Skeletal muscle tissue (tissue), 4 donors: ENCODE measurements around the gene MIF4GD. TPM values are rescaled to one million over a fixed set of nuclear protein-coding genes. Genes with fewer than 3 reads are reported as not detected.
A peak's percentile ranks its signal among the peaks of the same experiment; 100 is the strongest.
"Not testable (repeated sequence)": the region's sequence is repeated elsewhere in the genome, so short reads cannot be mapped to it uniquely, and the experiment has no call there.

Experiments
- H3K27ac ChIP-seq: one replicate; pipeline ENCODE4 v1.7.0; 2013; ENCODE audit warnings: mild to moderate bottlenecking, low read depth, low read length, inconsistent platforms
- H3K27me3 ChIP-seq, 3 donors: one replicate each; pipeline ENCODE4 v1.7.0; 2013; ENCODE audit warnings: low read length in 3 of 3; ENCODE audit not compliant: control insufficient read depth in 3 of 3, insufficient read depth in 3 of 3
- H3K36me3 ChIP-seq, 3 donors: one replicate each; pipeline ENCODE4 v1.7.0; 2013; ENCODE audit warnings: low read length in 3 of 3; ENCODE audit not compliant: control insufficient read depth in 3 of 3, insufficient read depth in 3 of 3
- H3K4me1 ChIP-seq, 3 donors: one replicate each; pipeline ENCODE4 v1.7.0; 2013; ENCODE audit warnings: low read length in 3 of 3, mild to moderate bottlenecking in 3 of 3; ENCODE audit not compliant: control insufficient read depth in 3 of 3, insufficient read depth in 3 of 3
- H3K4me3 ChIP-seq, 3 donors: one replicate each; pipeline ENCODE4 v1.7.0; 2013; ENCODE audit warnings: low read length in 3 of 3
- H3K9ac ChIP-seq, 3 donors: one replicate each; pipeline ENCODE4 v1.7.0; 2013; ENCODE audit warnings: low read length in 3 of 3, mild to moderate bottlenecking in 3 of 3, moderate library complexity in 2 of 3, low read depth in 1 of 3
- H3K9me3 ChIP-seq, 3 donors: one replicate each; pipeline ENCODE4 v1.7.0; 2013; ENCODE audit warnings: low read length in 3 of 3; ENCODE audit not compliant: control insufficient read depth in 3 of 3
- total RNA-seq: library from RNA; depleted of rRNA; stranded (reverse); fragments of >200 nt; gene quantifications from one replicate; pipeline ENCODE4 v1.2.3, GENCODE V29; 2014
- donor health status: Osteomylitis.

Gene MIF4GD
- total RNA-seq, 1 donor from 2014 or later, result 7.8 TPM

DNA sequence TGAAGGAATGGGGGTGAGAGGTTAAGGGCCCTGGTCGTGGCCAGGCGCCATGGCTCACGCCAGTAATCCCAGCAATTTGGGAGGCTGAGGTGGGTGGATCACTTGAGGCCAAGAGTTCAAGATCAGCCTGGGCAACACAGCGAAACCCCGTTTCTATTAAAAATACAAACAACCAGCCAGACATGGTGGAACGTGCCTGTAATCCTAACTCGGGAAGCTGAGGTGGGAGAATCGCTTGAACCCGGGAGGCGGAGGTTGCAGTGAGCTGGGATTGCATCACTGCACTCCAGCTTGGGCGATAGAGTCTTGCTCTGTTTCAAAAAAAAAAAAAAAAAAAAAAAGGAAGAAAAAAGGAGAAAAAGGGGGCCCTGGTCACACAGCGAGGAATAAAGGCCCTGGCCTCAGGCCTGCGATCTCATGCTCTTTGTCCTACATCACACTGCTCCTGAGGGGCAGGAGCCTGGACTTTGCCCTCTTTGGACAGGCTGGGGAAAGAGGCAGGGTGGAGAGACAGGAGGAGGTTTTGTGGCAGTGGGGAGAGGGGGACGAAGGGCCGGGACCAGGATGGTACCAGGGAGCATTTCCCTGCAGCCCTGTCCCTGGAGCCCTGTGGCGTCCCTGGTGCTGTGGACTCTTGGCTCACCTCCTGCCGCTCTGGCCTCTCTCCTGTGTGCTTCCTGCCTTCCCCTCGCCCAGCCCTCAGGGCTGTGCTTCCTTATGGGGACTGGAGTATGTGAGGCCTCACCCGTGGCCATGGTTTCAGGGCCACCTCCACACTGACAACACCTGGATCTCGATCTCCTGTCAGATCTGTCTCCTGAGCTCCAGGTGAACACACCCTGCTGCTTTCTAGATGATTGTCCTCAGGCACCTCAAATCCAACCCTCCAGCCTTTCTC lies 38.0 kb upstream of the MIF4GD start:
- peaks cover 0 to 5% (median 2%) of the 10 kb centered on the region in 3 donors for H3K4me1 ChIP-seq
- no peaks in the 10 kb centered on the region for H3K27me3 ChIP-seq
- no peaks in the 10 kb centered on the region for H3K9me3 ChIP-seq
- H3K9ac ChIP-seq, result no peak overlapping the region
- H3K4me3 ChIP-seq, result no peak overlapping the region
- no peaks in the 10 kb centered on the region for H3K36me3 ChIP-seq
- H3K27ac ChIP-seq, result peak overlapping the region; percentile 56

DNA sequence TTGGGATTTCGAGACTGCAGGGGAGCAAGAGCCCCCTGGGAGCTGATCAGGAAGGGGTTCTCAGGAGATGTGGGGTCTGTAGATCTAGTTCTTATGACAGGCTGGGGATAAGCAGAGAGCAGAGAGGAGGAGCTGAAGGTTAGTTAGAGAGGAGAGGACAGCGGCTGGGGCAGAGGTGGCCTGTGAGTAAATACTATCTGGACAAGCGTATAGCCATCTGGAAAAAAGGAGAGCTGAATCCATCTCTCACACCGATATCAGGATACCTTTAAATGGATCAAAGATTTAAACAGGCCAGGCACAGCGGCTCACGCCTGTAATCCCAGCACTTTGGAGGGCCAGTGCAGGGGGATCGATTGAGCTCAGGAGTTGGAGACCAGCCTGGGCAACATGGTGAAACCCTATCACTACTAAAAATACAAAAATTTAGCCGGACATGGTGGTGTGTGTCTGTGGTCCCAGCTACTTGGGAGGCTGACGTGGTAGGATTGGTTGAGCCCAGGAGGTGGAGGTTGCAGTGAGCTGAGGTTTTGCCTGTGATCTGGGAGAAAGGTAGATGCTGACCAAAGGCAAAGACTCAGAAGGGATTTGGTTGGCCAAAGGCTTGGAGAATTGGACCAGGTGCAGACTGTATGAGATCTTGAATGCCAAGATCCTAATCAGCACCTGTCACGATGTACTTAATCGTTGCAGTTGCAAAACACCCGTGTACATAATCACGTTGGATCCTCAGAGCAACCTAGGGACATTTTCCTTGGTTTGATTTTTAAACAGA lies 37.1 kb upstream of the MIF4GD start:
- Histone ChIP-seq H3K9me3 (no peaks in the 10 kb centered on the region), H3K36me3 (no peaks in the 10 kb centered on the region), H3K27me3 (no peaks in the 10 kb centered on the region), H3K9ac (no peak overlapping the region), H3K27ac (no peak overlapping the region), H3K4me3 (no peak overlapping the region), H3K4me1 (peaks cover 0 to 5% (median 0%) of the 10 kb centered on the region in 3 donors)

DNA sequence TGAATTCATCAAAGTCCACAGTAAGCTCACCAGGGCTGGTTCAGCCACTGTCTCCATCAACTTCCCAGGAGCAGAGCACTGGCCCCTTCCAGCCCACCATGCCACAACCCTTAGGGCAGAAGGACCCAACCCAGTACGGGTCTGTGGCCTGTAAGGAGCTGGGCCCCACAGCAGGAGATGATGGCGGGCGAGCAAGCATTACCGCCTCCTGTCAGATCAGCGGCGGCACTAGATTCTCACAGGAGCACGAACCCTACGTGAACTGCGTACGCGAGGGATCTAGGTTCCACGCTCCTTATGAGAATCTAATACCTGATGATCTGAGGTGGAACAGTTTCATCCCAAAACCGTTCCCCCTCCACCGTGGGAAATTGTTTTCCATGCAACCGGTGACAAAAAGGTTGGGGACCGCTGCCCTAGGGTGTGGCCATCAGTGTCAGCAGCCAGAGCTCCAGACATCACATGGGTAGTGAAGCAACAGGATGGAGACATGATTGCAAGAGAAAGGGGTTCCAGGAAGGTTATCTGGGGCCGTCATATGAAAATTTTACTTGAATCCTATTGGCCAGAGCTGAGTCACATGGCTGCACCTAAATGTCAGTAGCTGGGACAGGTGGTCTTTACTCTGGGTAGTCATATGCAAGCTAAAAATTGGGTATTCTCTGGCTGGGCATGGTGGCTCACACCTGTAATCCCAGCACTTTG lies 30.6 kb upstream of the MIF4GD start:
- Histone ChIP-seq H3K27me3 (no peaks in the 10 kb centered on the region), H3K4me3 (no peak overlapping the region), H3K36me3 (no peaks in the 10 kb centered on the region), H3K27ac (no peak overlapping the region), H3K9ac (no peak overlapping the region), H3K4me1 (no peaks in the 10 kb centered on the region), H3K9me3 (no peaks in the 10 kb centered on the region)

DNA sequence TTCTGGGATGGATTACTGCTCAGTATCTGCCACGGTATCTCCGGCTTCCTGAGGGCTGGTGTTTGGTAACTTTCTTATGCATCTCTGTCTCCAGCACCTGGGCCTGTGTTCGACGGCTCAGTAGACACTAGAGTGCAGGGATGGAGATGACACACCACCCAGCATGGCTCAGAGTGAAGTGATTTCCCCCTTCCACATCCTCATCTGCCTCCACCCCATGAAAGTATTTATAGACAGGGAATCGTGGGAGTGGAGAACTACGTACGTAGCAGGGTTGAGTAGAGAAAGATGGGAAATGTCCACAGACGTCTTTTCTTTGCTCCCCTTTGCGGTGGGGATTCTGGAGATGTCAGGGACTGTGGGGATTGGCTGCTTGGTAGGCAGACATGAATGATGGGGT lies 30.0 kb upstream of the MIF4GD start:
- H3K27ac ChIP-seq, result no peak overlapping the region
- no peak overlapping the region for H3K9ac ChIP-seq
- no peaks in the 10 kb centered on the region for H3K36me3 ChIP-seq
- no peaks in the 10 kb centered on the region for H3K9me3 ChIP-seq
- no peak overlapping the region for H3K4me3 ChIP-seq
- H3K27me3 ChIP-seq, result no peaks in the 10 kb centered on the region
- no peaks in the 10 kb centered on the region for H3K4me1 ChIP-seq

DNA sequence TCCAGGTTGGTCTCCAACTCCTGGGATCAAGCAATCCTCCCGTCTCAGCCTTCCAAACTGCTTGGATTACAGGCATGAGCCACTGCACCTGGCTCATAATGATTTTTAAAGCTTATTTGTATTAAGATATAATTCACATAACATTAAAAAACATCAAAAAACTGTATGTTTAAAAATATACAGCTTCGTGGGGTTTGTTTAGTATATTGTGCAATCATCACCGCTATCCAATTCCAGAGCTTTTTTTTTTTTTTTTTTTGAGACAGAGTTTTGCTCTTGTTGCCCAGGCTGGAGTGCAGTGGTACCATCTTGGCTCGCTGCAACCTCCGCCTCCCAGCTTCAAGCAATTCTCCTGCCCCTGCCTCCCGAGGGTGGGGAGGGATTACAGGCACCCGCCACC lies 29.2 kb upstream of the MIF4GD start:
- H3K9ac ChIP-seq, result no peak overlapping the region
- no peaks in the 10 kb centered on the region for H3K36me3 ChIP-seq
- H3K4me3 ChIP-seq, result no peak overlapping the region
- H3K9me3 ChIP-seq, result no peaks in the 10 kb centered on the region
- H3K4me1 ChIP-seq, result no peaks in the 10 kb centered on the region
- no peak overlapping the region for H3K27ac ChIP-seq
- H3K27me3 ChIP-seq, result no peaks in the 10 kb centered on the region

DNA sequence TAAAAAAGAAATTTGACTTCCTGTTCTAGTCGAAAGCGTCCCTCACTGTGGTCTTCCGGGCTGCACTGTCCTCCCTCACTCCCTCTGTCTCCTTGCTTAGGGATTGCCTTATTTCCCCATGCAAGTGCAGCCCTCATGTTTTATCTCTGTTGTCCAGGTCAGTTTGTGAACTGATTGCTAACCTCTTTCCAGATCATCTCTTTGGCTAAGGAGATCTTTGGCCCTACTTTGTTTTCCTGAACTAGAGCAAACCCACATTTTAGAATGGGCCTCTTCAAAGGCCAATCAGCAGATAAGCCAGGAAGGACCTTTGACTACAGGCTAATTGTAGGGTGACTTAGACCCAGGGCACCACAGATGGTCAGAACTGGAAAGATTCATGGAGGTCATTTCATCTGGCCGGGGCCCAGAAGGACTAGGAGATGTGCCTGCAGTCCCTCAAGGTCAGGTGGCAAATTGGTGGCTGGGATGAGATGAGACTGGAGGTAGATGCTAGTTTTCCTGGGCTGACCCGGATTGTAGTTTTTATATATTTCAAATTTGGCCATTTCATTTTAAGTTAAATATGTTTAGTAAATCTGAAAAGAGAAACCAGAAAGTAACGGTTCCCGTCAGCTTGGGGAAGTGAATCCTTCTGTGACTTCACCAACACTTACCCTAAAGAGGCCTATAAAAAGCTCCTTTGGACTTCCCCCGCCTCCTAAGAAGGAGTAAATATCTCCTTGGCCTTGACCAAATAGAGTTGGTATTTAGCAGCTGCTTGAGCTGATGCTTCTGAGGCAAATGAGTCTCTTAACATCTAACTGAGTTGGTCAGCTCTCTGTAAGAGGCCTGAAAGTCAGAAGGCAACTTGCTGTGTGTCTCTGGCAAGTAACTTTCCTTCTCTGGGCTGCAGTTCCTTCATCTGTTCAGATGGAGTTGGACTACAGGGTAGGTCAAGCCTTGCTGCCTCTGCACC lies 24.4 kb upstream of the MIF4GD start:
- no peaks in the 10 kb centered on the region for H3K27me3 ChIP-seq
- H3K36me3 ChIP-seq, result no peaks in the 10 kb centered on the region

DNA sequence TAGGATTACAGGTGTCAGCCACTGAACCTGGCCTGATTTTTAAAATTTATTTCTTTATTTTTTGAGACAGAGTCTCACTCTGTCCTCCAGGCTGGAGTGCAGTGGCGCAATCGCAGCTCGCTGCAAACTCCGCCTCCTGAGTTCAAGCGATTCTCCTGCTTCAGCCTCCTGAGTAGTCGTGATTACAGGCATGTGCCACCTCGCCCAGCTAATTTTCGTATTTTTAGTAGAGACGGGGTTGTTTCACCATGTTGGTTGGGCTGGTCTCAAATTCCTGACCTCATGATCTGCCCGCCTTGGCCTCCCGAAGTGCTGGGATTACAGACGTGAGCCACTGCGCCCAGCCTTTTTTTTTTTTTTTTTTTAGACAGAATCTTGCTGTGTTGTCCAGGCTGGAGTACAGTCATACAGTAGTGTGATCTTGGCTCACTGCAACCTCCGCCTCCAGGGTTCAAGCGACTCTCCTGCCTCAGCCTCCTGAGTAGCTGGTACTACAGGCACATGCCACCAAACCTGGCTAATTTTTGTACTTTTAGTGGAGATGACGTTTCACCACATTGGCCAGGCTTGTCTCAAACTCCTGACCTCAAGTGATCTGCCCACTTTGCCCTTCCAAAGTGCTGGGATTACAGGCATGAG lies 21.9 kb upstream of the MIF4GD start:
- H3K9ac ChIP-seq, H3K27me3 ChIP-seq, H3K4me3 ChIP-seq, H3K36me3 ChIP-seq, H3K9me3 ChIP-seq, H3K27ac ChIP-seq: not testable (repeated sequence)
- H3K4me1 ChIP-seq, result peaks cover 6 to 11% (median 7%) of the 10 kb centered on the region in 3 donors

More for the DNA sequence above, 24.4 kb upstream of the MIF4GD start:
- Histone ChIP-seq H3K4me1 (no peaks in the 10 kb centered on the region), H3K9ac (peak overlapping the region in 1 of 3 donors; percentile 59), H3K9me3 (no peaks in the 10 kb centered on the region), H3K27ac (peak overlapping the region; percentile 79), H3K4me3 (no peak overlapping the region)

DNA sequence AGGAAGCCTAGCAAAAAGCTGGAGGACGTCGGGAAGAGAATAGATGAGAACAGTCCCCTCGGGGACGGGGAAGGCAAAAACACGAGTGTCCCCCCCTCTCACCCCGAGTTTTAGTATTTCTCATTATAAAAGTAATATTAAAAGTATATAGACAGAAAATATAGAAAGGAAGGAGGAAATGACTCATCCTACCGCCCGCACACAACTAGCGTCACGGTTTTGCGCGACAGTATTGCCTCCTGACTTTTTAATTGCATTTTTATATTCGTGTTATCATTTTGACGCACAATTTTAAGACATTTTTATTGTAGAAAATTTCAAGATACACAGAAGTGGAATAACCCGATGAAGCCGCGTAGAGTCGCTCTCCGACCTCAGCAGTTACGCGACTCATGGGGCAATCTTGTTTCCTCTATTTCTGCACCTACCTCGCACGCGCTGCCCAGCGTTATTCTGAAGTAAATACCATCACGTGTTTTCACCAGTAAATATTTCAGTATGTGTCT lies 18.9 kb upstream of the MIF4GD start:
- Histone ChIP-seq H3K4me3 (peak overlapping the region; percentile 85 to 93 (median 90)), H3K36me3 (peaks cover 11 to 14% (median 13%) of the 10 kb centered on the region in 3 donors)

More for the DNA sequence above, 18.9 kb upstream of the MIF4GD start:
- Histone ChIP-seq H3K4me1 (peaks cover 6 to 11% (median 7%) of the 10 kb centered on the region in 3 donors), H3K9me3 (no peaks in the 10 kb centered on the region), H3K9ac (peak overlapping the region; percentile 81 to 94 (median 84)), H3K27ac (peak overlapping the region; percentile 85), H3K27me3 (no peaks in the 10 kb centered on the region)
